GM20000 (cell line): ENCODE data around the gene CARF.

Source experiments
- DNase-seq: peaks from one replicate; pipeline ENCODE4 v3.0.0; 2012; ENCODE audit warnings: low spot score
- TF ChIP-seq, protein P1 (sequence below): IDR thresholded peaks from 2 replicates; pipeline ENCODE4 v1.5.1; 2012; ENCODE audit warnings: mild to moderate bottlenecking, control low read depth; ENCODE audit errors: extremely low read depth, missing control alignments

CARF gene

DNA sequence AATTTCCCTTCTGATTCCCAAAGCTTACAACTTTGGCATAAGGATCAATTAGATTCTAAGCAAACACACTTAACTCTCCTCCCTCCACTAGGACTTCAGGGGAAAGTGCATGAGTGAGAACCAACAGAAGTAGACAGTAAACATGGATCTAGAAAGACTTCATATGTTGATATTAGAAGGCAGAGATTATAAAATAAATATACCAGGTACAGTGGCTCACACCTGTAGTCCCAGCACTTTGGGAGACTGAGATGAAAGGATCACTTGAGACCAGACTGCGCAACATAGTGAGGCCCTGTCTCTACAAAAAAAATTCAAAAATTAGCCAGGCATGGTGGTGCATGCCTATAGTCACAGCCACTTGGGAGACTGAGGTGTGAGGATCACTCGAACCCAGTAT, 118.5 kb downstream of the CARF start:
- TF ChIP-seq, protein P1, sequence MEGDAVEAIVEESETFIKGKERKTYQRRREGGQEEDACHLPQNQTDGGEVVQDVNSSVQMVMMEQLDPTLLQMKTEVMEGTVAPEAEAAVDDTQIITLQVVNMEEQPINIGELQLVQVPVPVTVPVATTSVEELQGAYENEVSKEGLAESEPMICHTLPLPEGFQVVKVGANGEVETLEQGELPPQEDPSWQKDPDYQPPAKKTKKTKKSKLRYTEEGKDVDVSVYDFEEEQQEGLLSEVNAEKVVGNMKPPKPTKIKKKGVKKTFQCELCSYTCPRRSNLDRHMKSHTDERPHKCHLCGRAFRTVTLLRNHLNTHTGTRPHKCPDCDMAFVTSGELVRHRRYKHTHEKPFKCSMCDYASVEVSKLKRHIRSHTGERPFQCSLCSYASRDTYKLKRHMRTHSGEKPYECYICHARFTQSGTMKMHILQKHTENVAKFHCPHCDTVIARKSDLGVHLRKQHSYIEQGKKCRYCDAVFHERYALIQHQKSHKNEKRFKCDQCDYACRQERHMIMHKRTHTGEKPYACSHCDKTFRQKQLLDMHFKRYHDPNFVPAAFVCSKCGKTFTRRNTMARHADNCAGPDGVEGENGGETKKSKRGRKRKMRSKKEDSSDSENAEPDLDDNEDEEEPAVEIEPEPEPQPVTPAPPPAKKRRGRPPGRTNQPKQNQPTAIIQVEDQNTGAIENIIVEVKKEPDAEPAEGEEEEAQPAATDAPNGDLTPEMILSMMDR = no peak
- no peak for DNase-seq

DNA sequence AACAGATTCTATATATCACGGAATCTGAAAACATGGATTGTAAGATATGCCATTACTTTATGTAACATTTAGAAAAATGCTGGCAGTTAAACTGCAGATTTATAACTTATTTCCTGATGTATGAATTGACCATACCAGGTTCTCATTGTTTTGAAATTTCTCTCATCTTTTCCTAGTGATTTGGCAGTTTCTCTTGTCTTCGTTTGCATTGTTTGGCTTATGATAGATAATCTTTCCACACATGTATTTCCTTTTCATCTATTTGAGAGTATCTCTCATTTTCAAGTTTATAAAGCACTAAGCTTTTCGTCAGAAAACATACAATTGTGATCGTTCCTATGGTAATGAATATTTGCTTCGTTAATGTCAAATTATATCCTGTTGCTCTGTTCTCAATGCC, 118.9 kb downstream of the CARF start:
- TF ChIP-seq, protein P1 = no peak
- DNase-seq = no peak

DNA sequence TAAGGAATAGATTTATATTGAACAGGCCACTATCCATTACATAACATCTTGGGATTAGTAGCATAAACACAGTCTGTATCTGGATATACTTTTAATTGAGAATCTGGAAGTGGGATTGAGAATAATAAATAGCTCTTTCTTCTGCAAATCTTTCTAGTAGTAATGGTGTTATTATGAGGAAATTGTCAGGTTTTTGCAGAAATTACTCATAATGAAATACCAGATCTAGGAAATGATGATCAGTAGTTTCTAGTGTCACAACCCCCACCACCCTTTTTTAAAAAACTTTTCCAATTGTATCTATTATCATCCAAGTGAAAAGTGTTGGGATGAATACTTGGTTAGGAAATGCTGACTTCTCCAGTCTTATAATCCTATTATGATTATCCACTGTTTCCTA, 121.3 kb downstream of the CARF start:
- no peak for DNase-seq
- TF ChIP-seq, protein P1 = no peak

DNA sequence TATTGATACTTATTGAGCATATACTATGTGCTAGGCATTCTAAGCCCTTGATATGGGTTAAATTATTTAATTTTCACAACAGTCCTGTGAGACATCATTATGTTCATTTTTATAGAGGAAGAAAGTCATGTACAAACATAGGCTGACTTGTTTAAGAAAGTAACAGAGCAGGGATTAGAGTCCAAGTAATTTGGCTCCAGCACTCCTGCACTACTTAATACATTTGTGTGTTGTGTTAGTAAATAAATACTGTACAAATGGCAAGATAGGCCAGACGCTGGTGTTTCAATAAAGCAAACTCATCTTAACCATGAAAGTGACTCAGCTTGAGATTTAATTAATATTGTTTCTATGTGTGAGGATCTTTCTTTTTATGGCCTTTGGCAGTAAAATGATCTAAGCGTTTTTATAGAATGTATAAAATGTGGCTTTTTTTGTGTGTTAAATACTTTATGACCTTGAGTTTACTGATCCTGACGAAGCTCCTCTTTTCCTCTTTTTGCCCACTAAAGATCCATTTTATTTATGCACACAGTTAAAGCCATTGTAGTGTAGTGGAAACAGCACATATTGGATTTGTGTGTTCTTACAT, 123.9 kb downstream of the CARF start:
- DNase-seq = no peak
- TF ChIP-seq, protein P1 = no peak
